Neural crest cell (in vitro differentiated cells): ENCODE measurements around the gene AMPD2. TPM values are rescaled to one million over a fixed set of nuclear protein-coding genes. Genes with fewer than 3 reads are reported as not detected.

ENCODE experiments used
- DNase-seq: peaks from one replicate; pipeline ENCODE4 v3.0.0; 2021; ENCODE audit warnings: low read depth, mixed read lengths, low spot score
- H3K27ac Mint-ChIP-seq: one replicate; pipeline ENCODE4 v1.8.0; 2021; ENCODE audit warnings: mild to moderate bottlenecking, mixed read lengths; ENCODE audit not compliant: unreplicated experiment
- H3K27me3 Mint-ChIP-seq: 2 replicates; pipeline ENCODE4 v1.8.0; 2021; ENCODE audit warnings: low read depth, mild to moderate bottlenecking, mixed read lengths
- H3K36me3 Mint-ChIP-seq: 2 replicates; pipeline ENCODE4 v1.8.0; 2021; ENCODE audit warnings: low read depth, mild to moderate bottlenecking, mixed read lengths
- H3K4me1 Mint-ChIP-seq: 2 replicates; pipeline ENCODE4 v1.8.0; 2021; ENCODE audit warnings: mixed read lengths
- H3K4me3 Mint-ChIP-seq: one replicate; pipeline ENCODE4 v1.8.0; 2021; ENCODE audit warnings: mild to moderate bottlenecking, mixed read lengths
- H3K9me3 Mint-ChIP-seq: 2 replicates; pipeline ENCODE4 v1.8.0; 2021; ENCODE audit warnings: mixed read lengths
- CTCF ChIP-seq: fragments of 200-600 bp; sonication (generic); conservative IDR thresholded peaks from 2 replicates; pipeline ENCODE4 v1.5.0; 2021; ENCODE audit warnings: antibody characterized with exemption, mild to moderate bottlenecking
- total RNA-seq: library from RNA; stranded (reverse); gene quantifications from 2 replicates; pipeline ENCODE4 v1.2.1, GENCODE V29; 2021

The AMPD2 gene
- total RNA-seq, 1 donor from 2014 or later = 105 TPM

- no peak for TF ChIP-seq CTCF
- H3K4me1 Mint-ChIP-seq = peaks cover 1% of the 10 kb centered on the region
- no peaks in the 10 kb centered on the region for H3K27me3 Mint-ChIP-seq
- no peaks in the 10 kb centered on the region for H3K36me3 Mint-ChIP-seq
- H3K4me3 Mint-ChIP-seq = no peak overlapping the region
- DNase-seq = no peak
- H3K9me3 Mint-ChIP-seq = no peaks in the 10 kb centered on the region
- no peak overlapping the region for H3K27ac Mint-ChIP-seq
Measured at GRCh38 chr1:109610609-109611307, 8.9 kb upstream of the AMPD2 start.

- TF ChIP-seq CTCF = no peak
- H3K27me3 Mint-ChIP-seq = no peaks in the 10 kb centered on the region
- H3K4me1 Mint-ChIP-seq = peaks cover 8% of the 10 kb centered on the region
- no peak for DNase-seq
- no peaks in the 10 kb centered on the region for H3K9me3 Mint-ChIP-seq
- H3K27ac Mint-ChIP-seq = no peak overlapping the region
- H3K4me3 Mint-ChIP-seq = no peak overlapping the region
- H3K36me3 Mint-ChIP-seq = no peaks in the 10 kb centered on the region
Measured at GRCh38 chr1:109611308-109611990, 8.2 kb upstream of the AMPD2 start.

- DNase-seq = no peak
- H3K36me3 Mint-ChIP-seq = no peaks in the 10 kb centered on the region
- no peak overlapping the region for H3K27ac Mint-ChIP-seq
- no peak overlapping the region for H3K4me3 Mint-ChIP-seq
- H3K27me3 Mint-ChIP-seq = no peaks in the 10 kb centered on the region
- H3K4me1 Mint-ChIP-seq = peaks cover 24% of the 10 kb centered on the region
- TF ChIP-seq CTCF = no peak
- H3K9me3 Mint-ChIP-seq = no peaks in the 10 kb centered on the region
Measured at GRCh38 chr1:109613361-109614147, 6.1 kb upstream of the AMPD2 start.

- Mint-ChIP-seq H3K27ac (no peak overlapping the region), H3K4me3 (peak overlapping the region; percentile 75), H3K27me3 (no peaks in the 10 kb centered on the region), H3K36me3 (no peaks in the 10 kb centered on the region), H3K9me3 (no peaks in the 10 kb centered on the region), H3K4me1 (peaks cover 43% of the 10 kb centered on the region)
- TF ChIP-seq CTCF = no peak
- no peak for DNase-seq
Measured at GRCh38 chr1:109615879-109616278, 3.8 kb upstream of the AMPD2 start.

GRCh38 chr1:109616391-109616790, 3.2 kb upstream of the AMPD2 start:
- Mint-ChIP-seq H3K36me3 (no peaks in the 10 kb centered on the region), H3K9me3 (no peaks in the 10 kb centered on the region), H3K4me1 (peaks cover 45% of the 10 kb centered on the region), H3K4me3 (peak overlapping the region; percentile 75), H3K27ac (no peak overlapping the region), H3K27me3 (no peaks in the 10 kb centered on the region)
- no peak for DNase-seq
- TF ChIP-seq CTCF = no peak
